Effector CD4-positive, alpha-beta T cell (primary cell): ENCODE results near the gene SORBS1.

Experiments used
- DNase-seq: peaks from one replicate; pipeline ENCODE4 v3.0.0-alpha.2; 2020

Gene SORBS1

GRCh38 chr10:95336702-95337101 is 224.5 kb downstream of the SORBS1 start:
- DNase-seq, result no peak

GRCh38 chr10:95335933-95336699 is 225.1 kb downstream of the SORBS1 start:
- DNase-seq, result no peak

GRCh38 chr10:95334805-95335144 is 226.4 kb downstream of the SORBS1 start:
- DNase-seq, result no peak

DNA sequence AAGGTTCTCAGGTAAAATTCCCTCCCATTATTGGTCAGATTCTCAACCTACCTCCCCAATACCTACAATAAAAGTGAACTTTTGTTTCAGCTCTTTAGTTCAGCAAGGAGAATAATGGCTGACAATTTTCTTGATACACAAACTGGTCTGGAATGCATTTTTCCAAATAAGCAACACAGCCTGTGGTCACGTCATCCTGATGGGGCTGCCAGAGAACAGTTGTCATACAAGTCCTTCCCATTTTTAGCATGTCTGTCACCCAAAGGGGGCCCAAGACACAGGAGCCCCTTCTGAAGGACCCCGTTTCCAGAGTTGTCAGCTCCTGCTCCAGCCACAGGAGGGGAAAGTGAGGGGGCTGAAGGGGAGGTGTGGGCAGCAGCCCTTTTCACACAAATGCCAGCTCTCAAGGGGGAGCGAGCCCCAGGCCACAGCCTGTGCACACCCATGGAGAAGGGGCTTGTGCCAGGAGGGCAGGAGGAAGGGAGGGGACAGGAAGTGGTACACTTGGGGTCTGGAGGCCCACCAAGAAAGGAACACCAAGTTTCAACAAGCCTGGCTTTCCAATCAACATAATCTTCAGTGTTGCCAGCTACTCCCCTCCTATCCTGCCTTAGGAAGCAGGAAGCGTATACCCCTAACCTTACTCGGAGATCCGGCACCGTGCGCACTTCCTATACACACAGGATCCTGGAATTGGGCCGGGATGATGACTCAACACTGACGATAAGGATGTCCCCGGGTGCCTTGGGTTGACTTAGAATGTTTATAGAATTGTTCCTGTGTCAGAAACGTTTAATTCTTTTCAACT is 227.0 kb downstream of the SORBS1 start:
- DNase-seq, result no peak

GRCh38 chr10:95332666-95333249 is 228.4 kb downstream of the SORBS1 start:
- DNase-seq, result no peak

DNA sequence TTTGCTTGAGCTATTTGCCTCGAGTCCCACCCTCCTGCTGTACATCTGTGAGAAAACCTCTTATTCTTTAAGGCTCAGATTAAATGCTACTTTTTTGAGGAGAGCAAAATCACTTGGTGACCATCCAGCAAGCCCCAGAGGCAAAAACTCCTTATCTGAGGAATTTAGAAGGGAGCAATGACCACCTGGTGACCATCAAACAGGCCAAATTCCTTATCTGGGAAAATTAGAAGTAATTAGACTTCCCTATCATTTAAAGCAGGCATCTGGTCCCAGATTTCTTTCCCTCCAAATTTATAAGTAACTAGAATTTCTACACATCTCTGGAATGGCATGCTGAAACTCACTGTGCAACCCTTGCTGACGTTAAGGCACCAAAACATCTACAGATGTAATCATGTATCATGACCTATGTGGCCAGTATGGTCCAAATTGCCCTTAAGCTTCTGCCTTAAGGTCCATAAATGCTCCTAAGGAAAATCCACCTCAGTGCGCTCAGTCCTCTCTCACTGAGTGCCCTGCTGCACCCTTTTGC is 229.5 kb downstream of the SORBS1 start:
- DNase-seq, result no peak

DNA sequence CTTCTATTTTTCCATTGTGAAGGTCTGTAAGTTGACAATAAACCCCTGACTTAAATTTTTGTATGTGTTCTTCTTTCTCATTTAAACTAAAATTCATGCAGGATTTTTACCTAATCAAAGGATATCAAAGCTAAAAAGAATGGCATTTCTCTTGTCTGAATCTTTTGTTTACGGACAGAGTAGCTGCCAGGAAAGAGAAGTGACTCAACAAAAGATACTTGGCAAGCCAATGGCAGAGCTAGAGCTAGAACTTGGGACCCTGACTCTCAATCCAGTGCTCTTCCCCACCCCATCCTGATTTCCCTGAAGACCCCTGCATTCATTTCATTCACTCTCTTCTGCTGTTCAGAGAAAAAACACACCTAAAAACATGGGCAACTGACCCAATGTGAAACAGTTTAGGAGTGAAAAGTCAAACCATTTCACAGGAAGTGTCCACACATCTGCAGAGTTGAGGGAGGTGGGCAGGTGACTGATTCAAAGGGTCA is 230.2 kb downstream of the SORBS1 start:
- DNase-seq, result no peak

- DNase-seq, result no peak
Measured at GRCh38 chr10:95329296-95329695, 231.9 kb downstream of the SORBS1 start.

- DNase-seq, result no peak
Measured at GRCh38 chr10:95328013-95328412, 233.2 kb downstream of the SORBS1 start.

DNA sequence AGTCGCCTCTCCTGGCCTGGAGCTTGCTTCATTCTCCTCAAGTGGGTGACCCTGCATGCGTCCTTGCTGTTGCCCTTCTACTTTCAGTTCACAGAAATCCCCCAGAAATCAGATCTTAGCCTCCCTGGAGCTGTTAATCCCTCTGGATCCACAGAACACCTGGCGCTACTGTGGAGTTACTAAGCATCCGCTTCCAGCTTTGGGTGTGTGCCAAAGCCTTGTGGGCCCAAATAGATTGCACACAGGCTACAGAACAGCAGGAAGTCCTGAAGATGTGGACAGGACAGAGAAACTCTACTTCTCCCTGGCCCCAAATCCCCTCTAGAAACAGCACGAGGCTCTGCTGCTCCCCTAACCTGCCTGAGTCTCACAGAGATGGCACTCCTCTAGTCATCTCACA is 233.8 kb downstream of the SORBS1 start:
- DNase-seq, result no peak

GRCh38 chr10:95326396-95326795 is 234.8 kb downstream of the SORBS1 start:
- DNase-seq, result no peak

GRCh38 chr10:95325863-95326262 is 235.3 kb downstream of the SORBS1 start:
- no peak for DNase-seq

DNA sequence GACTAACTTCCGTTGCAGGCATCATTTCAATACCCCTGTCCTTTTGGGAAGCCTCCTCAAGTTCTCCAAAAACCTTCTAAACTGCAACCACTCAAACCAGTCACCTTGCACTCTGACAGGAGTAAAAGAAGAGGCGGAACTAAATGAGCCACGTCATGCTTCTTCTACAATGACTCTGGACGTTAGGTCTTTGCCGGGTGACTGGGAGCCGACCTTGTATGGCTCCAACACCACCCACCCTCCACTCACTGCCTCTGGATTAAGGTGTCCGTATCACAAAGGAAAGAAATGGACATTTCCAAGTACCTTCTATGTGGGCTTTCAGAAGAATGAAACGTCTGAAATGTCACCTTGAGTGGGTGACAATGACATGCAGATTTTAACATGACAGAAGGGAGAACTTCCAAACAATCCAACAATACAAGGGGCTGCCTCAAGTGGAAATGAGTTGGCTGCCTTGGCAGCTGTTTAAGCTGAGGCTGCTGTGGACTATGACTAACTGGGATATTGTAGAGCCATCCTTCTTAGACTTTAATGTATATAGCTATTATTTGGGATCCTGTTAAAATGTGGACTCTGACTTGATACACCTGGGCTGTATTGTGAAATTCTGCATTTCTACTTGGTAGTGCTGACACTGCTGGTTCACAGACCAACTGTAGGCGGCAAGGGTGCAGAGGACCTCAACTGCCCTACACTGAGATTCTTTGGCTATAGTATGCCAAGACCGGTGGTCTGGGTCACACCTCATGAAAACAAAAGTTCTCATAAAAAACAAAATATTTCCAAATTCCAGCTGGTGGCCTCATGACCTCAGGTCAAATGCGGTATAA is 236.5 kb downstream of the SORBS1 start:
- no peak for DNase-seq

DNA sequence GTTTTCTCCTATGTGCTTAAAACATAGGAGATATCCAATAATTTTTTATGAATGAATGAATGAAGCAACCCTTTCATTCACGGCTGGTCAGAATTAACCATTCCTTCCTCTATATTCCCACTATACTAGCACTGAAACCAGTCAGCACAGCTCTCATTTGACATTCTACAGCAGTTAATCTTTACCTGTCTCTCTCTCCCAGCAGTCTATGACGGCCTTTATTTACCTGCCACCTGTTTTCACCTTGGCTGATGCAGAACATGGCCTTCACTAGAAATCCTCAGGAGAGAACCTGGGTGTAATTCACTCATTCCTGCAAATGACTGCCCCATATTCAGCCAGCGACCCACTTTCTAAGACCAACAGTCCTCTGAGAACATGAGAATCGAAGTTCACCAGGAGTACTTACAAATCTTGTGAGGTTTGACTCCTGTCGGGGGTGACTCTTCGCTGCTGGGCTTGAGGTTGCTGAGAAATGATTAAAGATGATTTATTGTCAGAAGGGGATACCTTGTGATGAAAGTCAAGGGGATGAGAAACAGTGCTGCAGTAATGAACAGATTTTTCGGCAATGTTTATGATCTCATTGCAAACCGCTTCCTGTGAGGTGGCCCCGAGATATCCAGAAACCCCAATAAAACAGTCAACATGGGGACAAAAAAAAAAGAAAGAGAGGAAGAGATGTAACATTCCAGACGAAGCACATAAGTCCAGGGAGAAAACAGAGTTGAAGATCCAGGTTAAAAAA is 239.4 kb downstream of the SORBS1 start:
- DNase-seq, result no peak

GRCh38 chr10:95319239-95319638 is 241.9 kb downstream of the SORBS1 start:
- DNase-seq, result no peak

DNA sequence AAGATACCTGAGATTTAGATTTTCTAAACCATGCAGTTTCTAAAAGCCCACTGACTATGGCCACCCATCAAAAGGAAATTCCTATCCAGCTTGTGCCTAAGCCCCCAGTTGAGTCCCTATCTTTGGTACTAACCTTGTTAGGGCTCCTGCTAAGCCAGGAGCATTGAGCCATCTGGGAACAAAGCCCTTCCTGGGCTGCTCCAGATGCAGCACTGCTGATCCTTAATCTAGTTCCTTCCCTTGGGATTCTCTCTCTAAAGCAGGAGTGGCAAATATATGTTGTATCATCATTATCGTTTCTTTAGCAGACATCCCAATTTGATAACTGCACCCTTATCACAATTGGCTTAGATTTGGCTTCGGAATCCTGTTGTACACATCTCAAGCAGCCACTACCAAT is 245.7 kb downstream of the SORBS1 start:
- no peak for DNase-seq

- DNase-seq, result no peak
Measured at GRCh38 chr10:95314192-95314918, 246.8 kb downstream of the SORBS1 start.

- no peak for DNase-seq
Measured at GRCh38 chr10:95312986-95313495, 248.1 kb downstream of the SORBS1 start.

DNA sequence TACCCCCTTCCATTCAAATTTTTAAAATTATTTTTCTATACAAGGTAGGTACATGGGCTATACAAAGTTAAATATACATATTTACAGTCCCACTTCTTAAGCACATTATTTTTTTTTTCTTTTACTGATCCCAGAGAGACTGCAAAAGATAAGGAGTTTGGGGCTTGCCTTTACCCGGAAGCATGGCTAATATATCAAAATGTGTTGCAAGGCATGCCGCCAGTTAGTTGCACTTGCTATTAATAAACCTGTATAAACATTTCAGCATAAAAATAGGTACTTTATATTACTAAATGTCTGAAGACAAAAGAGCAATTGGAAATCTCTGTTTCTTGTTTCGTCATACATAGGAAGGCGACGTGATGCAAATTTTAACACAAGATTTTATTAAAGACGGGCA is 248.9 kb downstream of the SORBS1 start:
- no peak for DNase-seq

DNA sequence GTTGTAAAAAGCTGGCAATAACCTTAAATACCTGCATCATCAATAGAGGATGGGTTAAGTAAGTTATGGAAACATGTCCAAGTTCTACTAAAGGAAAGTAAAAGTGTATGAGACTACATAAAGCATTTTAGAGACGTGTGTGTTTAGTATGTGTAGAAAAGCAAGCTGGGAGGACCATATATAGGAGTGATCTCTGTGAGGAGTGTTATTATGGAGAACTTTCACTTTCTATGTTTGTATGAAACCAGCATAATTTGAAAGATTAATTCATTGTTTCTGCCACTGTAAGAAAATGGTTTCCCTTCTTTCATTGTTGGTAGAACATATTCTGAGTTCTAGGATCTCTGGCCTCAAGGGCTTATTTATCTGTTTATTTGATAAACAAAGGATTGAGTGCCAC is 251.2 kb downstream of the SORBS1 start:
- DNase-seq, result no peak
